GM18505 (cell line): ENCODE data around the gene MSS51.
"Not testable (repeated sequence)": the region's sequence is repeated elsewhere in the genome, so short reads cannot be mapped to it uniquely, and the experiment has no call there.

Experiments
- ATAC-seq: cut with Tn5 transposase; IDR thresholded peaks from one replicate; pipeline ENCODE4 v1.9.1; 2021; ENCODE audit not compliant: unreplicated experiment
- POLR2A ChIP-seq: IDR thresholded peaks from 4 replicates; pipeline ENCODE4 v1.6.1; 2011; ENCODE audit warnings: borderline replicate concordance; ENCODE audit not compliant: insufficient read depth, insufficient read length; ENCODE audit errors: extremely low read depth

MSS51 gene

GRCh38 chr10:73406846-73407245 lies 26.5 kb downstream of the MSS51 start:
- ATAC-seq: no peak
- TF ChIP-seq POLR2A: no peak

DNA sequence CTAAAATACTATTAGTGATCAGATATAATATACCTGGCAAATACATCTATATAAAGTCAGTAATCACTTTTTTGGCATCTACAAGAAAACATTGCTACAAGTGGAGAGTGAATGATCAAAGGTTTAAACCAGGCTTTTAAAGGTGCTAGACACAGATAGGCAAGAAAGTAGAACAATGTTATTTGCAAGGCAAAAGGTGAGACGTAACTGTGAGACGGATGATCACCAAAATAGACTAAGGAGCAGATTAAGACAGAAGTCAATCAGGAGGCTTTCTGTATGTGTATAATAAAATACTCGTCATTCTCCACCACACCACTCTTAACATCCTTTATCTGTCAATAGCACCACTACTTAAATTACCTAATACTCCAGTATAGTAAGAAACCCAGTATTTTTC lies 27.8 kb downstream of the MSS51 start:
- no peak for ATAC-seq
- no peak for TF ChIP-seq POLR2A

DNA sequence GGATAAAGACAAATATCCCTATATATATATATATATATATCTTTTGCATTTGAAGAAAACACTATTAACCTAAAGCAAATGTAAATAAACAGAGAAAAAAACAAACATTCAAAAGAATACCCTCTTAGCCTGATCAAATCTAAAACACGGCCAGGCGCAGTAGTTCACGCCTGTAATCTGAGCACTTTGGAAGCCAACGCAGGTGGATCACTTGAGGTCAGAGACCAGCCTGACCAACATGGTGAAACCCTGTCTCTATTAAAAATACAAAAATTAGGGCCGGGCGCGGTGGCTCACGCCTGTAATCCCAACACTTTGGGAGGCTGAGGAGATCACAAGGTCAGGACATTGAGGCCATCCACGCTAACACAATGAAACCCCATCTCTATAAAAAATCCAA lies 28.7 kb downstream of the MSS51 start:
- TF ChIP-seq POLR2A: no peak
- ATAC-seq: no peak

DNA sequence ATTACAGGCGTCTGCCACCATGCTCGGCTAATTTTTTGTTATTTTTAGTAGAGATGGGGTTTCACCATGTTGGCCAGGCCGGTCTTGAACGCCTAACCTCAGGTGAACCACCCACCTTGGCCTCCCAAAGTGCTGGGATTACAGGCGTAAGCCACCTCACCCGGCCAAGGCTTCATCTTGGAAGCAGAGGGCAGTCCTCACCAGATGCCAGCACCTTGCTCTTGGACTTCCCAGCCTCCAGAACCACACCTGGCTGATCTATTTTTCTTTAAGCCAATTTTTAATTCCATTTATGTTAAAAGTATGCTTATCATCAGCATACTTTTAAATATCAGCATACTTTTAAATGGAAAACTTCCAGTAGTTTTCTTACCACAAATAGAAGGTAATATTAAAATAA lies 31.7 kb downstream of the MSS51 start:
- ATAC-seq: no peak
- TF ChIP-seq POLR2A: no peak

GRCh38 chr10:73399063-73399462 lies 34.3 kb downstream of the MSS51 start:
- TF ChIP-seq POLR2A: no peak
- no peak for ATAC-seq

DNA sequence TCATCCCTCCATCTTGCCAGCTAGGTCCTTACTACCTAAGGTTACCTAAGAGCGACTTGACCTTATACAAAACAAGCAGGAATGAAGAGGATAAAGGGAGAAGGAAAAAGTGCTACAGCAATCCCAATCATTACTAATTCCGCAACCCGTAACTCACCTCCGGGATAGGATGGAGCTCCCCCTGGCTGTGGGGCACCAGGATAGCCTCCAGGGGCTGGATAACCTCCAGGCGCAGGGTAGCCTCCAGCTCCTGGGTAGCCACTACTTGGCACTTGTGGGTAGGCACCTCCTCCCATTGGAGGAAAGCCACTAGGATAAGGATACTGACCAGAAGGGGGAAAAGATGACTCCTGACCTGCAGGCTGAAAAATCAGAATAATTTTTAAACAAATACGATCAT lies 35.3 kb downstream of the MSS51 start:
- no peak for ATAC-seq
- TF ChIP-seq POLR2A: no peak

- ATAC-seq: not testable (repeated sequence)
These were observed 39.0 kb downstream of the MSS51 start for GRCh38 chr10:73394325-73394724.

DNA sequence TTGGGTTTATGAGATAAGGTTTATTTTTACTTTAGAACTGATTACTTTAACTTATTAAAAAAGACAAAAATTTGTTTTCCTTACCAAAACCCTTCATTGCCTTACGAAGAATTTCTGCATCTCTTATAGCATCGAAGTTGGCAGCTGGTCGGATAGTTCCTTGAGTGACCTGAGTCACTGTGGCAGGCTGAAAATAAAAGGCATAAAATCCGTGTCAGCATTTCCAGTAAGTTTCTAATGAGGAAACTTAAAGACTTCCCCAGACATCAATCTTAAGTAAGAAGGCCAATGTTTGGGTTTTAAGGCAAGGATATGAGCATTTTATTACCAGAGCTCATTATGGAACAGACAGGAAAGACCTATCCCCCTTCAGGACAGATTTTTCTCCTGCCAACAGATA lies 45.1 kb downstream of the MSS51 start:
- no peak for ATAC-seq
- TF ChIP-seq POLR2A: no peak

DNA sequence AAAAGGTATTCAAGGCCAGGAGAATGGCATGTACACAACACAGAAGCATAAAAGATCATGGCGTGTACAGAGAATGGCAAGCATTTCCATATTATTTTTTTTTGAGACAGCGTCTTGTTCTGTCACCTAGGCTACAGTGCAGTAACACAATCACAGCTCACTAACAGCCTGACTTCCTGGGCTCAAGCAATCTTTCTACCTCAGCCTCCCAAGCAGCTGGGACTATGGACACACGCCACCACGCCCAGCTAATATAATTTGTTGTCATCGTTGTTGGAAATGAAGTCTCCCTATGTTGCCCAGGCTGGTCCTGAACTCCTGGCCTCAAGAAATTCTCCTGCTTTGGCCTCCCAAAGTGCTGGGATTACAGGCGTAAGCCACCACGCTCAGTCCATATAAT lies 46.8 kb downstream of the MSS51 start:
- no peak for TF ChIP-seq POLR2A
- ATAC-seq: no peak

DNA sequence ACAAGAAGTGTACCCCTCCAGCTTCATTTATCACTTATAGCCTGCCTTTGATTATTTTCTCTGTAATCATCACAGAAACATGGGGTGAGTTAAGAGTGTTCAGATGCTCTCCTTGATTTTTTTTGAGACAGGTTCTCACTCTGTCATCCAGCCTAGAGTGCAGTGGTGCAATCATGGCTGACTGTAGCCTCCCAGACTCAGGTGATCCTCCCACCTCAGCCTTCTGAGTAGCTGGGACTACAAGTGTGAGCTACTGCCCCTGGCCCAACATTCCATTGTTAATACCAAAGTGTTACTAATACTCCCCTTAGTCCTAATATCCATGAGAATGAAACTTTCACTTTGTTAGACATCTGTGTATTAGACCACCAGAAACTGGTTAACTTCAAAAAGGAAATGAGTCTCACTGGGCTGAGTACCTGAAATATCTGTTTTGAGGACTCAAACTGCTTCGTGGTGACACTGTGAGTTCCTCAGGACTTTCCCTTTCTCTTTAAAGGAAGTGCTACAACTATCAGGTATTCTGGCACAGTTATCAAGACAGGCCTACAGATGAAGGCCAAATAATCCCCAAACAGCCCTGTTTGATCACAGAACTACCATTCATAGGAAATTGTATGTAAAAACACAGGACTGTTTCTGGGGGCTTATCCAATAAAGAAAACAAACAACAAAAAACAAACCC lies 54.2 kb downstream of the MSS51 start:
- TF ChIP-seq POLR2A: peak; percentile 27

GRCh38 chr10:73376679-73377078 lies 56.7 kb downstream of the MSS51 start:
- TF ChIP-seq POLR2A: no peak
- no peak for ATAC-seq

More for the DNA sequence above, 54.2 kb downstream of the MSS51 start:
- ATAC-seq: no peak
